ENCODE results near the gene BGN.

The BGN gene

DNA sequence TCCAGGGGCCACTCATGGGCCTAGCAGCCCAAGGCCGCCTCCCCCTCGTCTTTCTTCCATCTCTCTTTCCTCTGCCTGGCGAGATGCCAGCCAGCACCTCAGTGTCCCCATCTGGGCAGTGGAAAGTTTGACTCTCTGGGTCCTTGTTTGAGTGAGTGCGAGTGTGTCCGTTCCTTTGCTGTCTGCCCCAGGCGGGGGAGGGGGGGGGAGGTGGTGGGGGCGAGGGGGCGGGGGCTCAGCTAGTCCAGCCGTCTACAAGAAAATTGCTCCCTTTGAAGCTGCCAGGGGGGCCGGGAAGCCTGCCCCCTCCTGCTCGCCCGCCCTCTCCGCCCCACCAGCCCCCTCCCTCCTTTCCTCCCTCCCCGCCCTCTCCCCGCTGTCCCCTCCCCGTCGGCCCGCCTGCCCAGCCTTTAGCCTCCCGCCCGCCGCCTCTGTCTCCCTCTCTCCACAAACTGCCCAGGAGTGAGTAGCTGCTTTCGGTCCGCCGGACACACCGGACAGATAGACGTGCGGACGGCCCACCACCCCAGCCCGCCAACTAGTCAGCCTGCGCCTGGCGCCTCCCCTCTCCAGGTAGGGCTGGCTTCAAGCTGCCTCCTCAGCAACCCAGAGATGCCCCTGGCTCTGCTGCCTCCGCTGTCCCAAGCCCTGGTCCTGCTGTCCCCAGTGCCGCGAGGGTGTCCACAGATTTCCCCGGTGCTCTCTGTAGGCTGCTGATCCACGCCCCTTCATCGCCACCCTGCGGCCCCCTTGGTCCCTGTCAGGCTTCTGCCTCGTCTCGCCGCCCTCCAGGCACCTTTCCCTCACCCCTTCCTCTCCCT lies at the start of gene BGN:
BGN (plus strand) TSS at position 440 of the 821 bp plus-strand sequence. CDS start 9,652 bp downstream, outside the sequence.
- no peak for DNase-seq (ENCODE audit: low spot score)

DNA sequence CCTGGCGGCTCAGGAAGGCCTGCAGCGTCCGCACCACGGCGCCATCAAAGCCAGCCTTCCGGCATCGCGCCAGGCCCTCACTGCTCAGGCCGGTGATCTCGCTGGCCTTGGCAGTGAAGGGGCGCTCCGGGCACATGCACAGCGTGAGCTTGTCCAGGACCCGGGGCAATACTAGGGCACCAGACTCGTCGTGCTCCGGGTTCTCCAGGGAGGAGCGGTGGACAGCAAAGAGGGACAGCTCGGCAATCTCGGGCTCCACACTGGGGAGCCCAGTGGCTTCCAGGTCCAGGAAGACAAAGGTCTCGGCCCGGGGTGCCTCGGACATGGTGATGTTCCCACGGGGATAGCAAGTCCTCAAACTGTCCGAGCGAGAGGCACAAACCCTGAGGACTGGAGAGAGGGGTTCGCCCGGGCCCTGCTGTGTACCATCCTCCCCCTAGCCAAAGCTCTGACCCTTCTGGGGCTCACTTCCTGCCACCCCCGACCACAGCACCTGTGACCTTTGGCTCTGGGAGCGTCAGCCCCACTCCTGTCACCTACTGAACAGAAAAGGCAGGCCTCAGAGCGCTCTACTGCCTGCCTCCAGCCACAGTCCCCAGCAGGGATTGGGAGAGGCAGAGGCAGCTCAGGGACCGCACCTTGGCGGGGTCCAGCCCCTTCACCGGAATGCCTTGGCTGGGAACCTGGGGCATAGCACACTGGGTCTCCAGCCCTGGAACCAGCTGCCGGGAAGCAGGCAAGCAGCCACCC lies 49.5 kb upstream of the BGN start:
- DNase-seq (ENCODE audit: low spot score): no peak

DNA sequence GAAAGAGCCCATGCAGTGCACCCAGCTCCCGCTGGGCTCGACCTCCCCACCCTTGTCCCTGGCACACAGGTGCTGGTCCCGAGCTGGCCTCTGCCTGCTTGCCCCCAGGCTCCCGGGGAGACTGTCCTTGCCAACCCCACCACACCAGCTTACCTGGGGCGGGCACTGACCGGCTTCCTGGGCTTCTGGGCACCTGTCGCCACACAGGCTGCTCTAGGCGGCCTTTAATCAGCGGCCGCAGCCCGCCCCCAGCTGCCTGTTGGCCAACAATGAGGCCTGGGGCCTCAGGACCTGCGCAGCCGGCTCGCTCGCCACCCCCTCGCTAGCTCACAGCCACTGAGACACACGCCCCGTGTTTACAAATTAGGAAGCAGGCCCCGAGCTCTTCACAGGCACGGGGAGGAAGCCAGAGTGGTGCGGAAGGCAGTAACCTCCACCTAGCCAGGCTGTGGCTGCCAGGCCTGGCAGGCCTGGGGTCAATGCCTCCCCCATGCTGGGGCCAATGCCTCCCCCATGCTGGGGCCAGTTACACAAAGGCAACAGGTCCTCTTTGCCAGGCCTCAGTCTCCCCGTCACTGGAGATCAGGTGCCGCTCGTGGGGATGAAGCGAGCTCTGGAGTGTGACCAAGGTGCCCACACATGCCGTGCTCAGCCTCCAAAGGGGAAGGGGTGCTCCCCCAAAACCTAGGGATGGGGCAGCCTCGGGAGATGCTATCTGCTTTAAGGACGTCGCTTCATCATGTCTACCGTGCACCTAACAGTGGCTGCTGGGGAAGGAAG lies 48.7 kb upstream of the BGN start, which contains the start of gene TREX2:
TREX2 (minus strand) TSS at position 201 of the 780 bp plus-strand sequence. CDS start 626 bp downstream, outside the sequence.
- DNase-seq (ENCODE audit: low spot score): no peak

DNA sequence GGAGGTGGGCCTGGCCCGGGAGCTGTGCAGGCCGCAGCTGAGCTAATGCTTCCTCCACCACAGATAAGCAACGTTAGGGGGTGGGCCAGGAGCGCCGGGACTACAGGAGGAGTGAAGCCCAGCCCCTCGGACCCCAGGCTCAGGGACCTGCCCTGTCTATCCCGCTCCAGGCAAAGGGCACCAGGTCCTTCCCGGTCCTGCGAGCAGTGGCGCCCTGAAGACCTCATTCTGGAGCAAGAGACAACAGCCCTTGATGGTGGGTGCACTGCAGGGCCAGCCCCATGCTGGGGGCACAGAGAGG lies 48.2 kb upstream of the BGN start:
- no peak for DNase-seq (ENCODE audit: low spot score)

DNA sequence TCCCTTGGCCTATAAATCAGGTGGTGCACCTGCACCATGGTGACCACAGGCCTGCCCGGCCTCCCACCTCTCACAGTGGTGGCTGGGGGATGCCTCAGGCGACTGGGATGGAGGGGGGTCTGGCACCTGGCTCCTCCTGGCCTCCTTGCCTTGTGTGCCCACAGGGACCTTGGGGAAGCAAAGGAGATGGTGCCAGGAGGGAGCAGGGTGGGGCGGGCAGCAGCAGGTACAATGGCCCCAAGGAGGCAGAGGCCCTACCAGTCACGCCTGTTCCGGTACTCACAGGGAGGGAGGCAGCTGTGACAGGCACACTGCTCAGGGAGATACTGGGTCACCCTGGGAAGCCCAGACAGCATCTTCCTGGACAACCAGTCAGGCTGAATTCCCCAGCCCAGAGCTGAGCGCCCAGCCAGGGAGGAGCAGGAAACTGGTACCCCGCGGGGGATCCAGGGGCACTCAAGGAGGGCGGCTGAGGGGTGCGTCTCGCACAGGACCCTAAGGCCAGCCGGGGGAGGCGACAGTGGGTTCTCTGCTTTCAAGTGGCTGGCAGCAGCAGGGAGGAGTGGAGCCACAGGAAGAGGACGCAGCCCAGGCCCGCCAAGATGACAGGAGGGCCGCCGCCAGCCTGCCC lies 47.7 kb upstream of the BGN start:
- no peak for DNase-seq (ENCODE audit: low spot score)

DNA sequence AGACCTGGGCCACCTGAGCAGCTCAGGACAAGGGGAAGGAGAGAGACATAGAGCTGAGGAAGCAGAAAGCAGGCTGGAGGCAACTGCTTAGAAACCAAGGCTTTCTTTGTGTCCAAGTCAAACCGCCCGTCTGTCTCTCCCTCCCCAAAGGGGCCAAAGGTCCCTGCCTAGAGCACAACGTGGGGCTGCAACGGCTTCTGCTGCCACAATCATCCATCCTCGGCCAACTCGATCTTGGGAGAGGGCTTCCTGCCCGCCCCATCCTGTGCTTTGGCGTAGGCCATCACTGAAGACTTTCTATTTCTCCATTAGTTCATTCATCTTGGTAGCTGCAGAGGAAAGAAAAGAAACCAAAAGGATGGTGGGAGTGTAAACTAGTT lies 47.2 kb upstream of the BGN start:
- no peak for DNase-seq (ENCODE audit: low spot score)

DNA sequence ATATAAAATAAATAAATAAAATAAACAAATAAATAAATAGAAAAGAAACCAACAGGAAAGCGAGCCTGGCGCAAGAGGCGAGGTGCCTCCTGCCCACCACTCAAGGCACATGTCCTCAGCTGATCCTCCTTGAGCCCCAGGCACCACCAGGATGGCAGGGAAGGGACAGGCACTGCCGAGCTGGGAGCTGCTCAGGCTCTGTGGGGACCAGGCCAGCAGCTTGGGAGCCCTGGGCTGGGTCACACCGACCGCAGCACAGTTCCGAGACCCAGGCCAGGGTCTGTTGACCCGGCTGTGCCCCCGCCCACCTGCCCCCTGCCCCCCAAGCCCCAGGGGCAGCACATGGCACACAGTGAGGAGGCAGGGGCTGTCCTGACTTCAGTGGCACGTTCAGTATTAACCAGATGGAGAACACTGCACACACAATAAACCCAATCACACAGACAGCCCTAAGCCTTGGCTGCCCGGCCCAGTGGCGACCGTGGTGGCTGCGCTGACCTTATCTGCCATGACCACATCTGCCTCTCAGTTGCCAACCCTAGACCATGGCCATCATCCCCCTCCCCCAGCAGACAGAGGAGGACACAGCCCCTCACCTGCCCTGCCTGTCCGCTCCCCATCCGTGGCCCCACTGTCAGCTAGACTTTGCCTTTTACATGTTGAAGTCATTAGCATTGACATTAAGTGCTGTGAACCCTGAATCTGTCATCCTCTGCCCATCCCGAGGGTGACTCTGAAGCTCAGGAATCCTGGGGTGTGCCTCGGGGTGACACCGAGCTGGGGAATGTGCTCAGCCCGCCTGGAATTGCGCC lies 46.0 kb upstream of the BGN start:
- no peak for DNase-seq (ENCODE audit: low spot score)

DNA sequence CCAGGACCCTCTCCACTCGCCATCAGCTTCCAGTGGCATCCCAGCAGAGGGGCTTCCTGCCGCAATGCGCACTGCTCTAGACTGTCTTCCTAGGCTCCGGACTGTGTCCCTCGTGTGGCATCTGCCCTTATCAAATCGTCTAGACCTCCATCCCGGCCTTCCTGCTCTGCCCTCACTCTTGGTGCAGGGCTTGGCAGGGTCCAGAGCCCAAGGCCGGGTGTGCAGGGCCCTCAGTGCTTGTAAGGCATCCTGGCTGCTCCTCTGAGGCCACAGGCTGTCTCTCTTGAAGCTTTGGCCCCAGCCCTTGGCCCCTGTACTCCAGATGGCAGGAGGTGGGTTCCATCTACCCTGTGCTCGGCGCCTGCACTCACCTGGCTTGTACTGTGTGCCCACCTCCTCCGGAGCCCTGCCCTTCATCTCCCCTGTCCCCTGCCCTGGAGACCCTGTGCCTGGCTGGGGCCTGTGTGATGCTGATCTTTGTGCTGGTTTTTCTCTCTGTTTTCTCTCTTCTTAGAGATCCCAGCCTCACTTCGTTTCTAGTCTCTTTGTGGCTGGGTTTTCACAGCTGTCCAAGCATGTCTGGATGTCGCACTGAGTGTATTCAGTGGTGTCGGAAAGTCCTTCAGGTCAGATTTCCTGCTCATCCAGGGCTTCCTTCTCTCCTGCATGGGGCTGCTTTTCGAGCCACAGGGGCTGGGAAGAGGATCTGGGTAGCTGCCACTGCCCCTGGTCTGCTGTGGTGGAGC lies 45.2 kb upstream of the BGN start:
- DNase-seq (ENCODE audit: low spot score): no peak

DNA sequence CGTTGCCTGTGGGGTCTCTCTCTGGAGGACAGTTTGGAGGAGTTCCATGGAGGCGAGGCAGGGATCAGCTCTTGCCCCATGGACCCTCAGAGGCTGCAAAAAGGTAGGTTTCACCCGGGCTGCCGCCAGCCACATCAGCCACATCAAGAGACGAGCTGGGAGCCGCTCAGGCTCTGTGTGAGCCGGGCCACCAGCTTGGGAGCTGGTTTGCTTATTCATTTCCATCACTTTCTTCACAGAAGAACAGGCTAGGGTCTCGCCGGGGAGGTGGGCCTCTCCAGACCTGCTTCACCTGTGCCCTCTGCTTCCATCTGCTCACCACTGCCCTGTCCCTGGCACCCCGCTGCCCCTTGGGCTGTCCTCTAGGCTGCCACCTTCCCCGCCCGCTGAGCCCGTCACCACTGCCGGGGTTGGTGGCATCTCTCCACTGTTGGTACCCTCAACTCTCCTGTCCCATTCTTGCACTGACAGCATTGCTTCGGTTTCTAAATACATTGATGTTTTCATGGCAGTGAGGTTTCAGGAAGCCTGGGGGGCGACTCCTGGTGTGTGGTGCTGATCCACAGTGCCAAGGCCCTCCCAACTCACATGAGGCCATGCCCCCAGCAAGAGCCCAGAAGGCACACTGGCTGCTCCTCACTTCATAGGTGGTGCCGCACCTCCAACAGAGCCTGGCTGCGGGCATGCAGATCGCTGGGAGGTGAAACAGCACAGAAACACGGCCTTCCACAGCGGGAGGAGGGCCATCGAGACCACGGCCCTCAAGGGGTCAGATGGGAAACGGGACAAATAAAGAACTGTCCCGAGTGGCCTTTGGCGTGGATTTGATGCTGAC lies 44.4 kb upstream of the BGN start:
- DNase-seq (ENCODE audit: low spot score): no peak

DNA sequence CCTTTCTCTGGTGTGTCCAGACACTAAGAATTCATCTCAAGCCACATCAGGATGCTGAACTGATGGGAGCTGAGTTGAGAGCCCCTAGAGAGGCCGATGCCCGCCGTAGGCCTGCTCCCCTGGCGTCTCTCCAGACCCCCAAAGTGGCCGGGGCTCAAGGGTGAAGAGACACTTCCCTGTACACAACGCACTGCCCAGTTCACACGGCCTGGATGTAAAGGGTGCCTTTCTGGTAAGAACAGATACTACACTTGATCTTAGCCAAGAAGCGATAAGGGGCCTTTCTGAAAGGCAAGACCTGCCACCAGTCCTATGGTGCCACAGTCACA lies 43.9 kb upstream of the BGN start:
- no peak for DNase-seq (ENCODE audit: low spot score)

DNA sequence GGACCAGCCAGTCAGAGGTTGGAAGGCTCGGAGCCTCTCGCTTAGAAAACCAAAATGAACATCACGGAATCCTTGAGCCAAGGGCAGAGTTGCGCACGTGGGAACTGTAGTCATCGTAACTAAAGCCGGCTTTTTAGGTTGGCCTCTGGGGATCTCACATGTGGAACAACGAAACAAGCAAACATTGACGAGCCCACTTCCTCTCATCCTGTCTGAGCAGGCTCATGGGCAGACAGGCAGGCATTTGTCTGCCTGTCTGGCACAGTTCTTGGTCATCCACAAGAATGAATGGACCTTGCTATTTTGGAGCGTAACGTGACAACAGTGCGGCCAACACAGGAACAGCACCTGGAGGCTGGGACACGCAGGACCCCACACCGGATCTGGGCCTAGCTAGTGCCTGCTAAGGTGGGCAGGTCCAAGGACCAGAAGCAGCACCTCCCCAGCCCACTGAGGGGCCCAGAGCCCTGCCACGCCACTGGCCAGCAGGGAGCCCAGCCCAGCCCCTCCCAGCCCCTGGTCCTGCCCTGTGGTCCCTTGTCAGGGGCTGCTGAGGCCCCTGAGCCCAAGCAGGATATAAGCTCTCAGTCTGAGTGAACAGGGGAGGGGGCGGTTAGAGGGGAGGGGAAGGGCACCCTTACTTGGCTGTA lies 39.8 kb upstream of the BGN start:
- no peak for DNase-seq (ENCODE audit: low spot score)

DNA sequence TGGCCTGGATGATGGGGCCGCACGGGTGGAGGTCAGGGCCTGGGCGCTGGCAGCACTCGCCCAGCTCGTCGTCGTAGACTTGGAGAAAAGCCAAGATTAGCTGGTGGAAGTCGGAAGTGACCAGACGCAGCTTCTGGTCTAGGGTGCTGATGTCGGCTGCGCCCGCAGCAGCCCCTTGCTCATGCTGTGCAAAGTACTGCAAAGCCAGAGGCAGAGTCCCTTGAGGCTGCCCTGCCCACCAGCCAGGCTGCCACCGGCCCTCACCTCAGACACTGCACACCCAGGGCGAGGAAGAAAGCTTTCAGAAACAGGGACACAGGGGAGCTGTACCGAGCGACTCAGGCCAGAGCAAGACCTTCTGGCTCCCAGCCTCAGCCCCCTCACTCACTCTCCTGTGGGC lies 39.2 kb upstream of the BGN start:
- DNase-seq (ENCODE audit: low spot score): no peak

DNA sequence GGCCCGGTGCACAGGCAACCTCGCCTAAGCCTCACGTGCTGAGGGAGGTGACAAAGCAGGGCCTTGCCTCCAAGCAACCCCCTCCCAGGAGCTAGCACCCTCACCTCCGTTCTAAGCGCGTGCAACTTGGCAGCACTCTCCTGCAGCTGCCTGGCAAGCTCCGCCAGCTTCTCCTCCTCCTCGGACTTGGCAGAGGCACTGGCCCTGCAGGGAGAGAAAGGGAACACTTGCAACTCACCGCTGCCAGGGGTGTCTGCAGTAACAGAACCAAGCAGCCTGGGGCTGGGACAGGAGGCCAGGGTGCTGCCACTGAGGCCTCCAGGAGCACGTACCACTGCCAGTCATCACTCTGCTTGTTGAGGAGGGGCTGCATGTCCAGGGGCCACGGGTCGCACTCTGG lies 38.6 kb upstream of the BGN start:
- DNase-seq (ENCODE audit: low spot score): no peak

DNA sequence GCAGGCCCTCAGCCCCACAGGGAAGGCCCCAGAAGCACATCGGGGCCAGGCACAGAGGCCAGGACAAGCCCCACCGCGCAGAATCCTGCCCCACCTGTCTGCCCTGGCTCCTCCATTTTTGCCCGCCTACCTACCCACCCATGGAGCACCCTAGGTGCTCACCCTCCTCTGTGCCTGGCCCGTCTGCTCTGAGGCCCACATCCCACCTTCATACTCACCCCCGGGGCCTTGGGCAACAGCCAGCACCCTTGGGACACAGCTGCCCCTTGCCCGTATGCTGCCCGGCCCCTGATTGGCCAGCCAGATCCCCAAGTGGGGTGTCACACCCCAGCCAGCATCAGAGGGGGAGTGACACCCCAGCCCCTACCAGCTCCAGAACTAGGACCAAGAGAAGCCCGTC lies 38.1 kb upstream of the BGN start:
- no peak for DNase-seq (ENCODE audit: low spot score)

DNA sequence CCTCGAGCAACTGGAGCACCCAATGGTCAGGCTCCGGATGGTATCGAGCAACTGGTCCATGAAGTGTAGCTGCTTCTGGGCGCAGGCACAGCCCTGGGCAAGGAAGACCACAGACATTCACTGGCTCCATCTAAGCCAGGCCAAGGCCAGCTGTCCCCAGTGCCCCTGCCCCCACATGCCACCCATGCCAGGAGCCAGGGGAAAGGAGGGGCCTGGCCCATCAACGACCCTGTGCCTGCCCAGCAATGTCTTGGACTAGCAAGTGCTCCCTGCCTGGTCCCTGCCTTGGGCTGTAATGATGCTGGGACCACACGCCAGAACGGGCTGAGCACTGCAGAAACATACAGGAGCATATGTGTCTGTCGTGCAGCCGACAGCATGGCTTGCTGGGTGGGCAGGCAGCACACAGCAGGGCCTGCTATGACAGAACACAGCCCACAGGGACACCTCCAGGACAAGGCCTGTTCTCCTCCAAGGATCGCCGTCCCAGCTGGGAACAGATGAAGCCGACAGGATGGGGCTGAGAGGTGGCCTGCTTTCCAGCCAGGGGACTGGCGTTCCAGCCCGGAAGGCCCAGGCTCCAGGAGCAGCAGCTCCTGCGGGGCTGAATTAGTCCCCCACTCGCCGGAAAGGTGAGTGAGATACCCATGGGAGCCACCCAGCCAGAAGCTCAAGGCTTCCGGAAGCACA lies 37.5 kb upstream of the BGN start:
- no peak for DNase-seq (ENCODE audit: low spot score)

DNA sequence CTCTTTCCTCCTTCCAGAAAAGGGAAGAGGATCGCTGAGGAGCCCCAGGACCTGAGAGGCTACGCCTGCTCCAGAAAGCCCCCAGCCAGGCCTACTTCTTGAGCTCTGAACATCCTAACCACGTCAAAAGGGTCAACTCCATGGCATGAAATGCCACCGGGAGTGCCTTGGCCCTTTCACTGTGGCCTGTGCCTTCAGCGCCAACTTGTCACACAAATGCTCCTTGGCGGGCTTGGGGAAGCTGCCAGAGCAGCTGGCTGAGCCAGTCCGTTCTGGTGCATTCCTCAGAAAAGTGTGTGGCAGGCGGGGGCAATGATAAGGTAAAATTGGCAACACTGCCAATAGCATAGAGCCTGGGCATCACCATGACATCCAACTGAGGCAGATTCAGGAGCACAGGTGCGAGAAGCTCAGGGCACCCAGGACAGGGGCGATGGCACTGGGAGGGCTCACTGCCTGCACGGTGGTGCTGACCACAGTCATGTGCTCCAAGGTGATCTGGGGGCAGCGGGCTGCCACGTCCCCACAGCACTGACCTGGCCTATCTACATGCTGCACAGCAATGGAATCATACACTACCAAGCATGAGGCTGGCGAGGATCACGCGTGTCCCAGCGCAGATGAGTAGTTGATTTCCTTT lies 36.8 kb upstream of the BGN start:
- DNase-seq (ENCODE audit: low spot score): no peak

DNA sequence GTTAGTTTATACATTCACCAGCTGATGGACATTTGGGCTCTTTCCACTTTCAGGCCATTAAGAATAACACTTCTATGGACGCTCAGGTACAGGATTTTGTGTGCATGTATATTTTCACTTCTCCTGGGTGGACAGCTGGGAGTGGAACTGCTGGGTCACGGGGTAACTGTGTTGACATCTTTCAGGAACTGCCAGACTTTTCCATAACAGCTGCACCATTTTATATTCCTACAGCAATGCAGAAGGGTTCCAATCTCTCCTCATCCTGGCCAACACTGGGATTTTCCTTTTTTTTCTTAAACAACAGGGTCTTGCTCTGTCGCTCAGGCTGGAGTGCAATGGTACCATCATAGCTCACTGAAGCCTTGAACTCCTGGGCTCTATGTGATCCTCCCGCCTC lies 36.3 kb upstream of the BGN start:
- no peak for DNase-seq (ENCODE audit: low spot score)

DNA sequence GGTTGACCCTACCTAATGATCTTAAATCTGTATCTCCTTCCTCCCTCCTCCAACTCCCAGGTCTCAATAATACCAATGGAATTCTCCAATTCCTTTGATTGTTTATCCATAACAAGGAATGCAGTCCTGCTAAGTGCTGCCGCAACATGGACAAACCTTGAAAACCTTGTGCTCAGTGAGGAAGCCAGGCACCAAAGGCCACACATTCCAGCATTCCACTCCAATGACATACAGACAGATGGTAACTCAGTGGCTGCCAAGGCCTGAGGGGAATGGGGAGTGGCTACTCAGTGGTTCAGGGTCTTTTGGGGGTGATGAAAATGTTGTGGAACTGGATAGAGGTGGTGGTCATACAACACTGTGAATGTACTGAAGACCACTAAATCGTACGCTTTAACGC lies 34.8 kb upstream of the BGN start:
- no peak for DNase-seq (ENCODE audit: low spot score)

Measured in activated CD4-positive, alpha-beta T cell treated with anti-CD3 and anti-CD28 coated beads, Interleukin-2, Interleukin-4, amounts not matched to agents 100 ng/mL and 50 ng/mL, durations not matched to agents 16 hours and 8 hours (primary cell).